Measurements from ENCODE around the gene RPL27A.

Gene RPL27A

DNA sequence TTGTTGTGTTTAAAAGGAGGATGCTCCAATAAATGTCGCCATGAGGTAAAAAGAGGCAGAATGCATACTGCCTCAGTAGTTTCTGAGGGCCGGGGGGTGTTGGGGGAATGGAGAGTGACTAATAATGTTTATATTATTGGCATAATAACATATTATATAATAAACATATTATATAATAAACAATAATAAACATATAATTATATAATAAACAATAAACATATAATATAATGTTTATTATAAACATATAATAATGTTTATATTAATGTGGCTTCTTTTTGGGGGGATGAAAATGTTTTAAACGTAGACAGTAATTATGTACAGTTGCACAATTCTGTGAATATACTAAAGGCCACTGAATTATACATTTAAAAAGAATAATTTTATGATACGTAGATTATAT, 35.7 kb upstream of the RPL27A start:
- Histone ChIP-seq H3K27me3 (ENCODE audit: low read depth, low read length) (no peaks in the 10 kb centered on the region), H3K27ac (ENCODE audit: low read length) (no peak overlapping the region), H3K79me2 (ENCODE audit: low read length) (no peaks in the 10 kb centered on the region), H3K9me3 (ENCODE audit: insufficient read depth, low read length) (no peaks in the 10 kb centered on the region), H3K4me1 (ENCODE audit: low read length) (peaks cover 8% of the 10 kb centered on the region), H3K4me2 (ENCODE audit: low read length) (no peak overlapping the region), H4K20me1 (ENCODE audit: insufficient read depth, low read length) (no peaks in the 10 kb centered on the region), H3K4me3 (ENCODE audit: low read length) (no peak overlapping the region), H3K36me3 (replicated peaks; ENCODE audit: low read depth, low read length) (peaks cover 2% of the 10 kb centered on the region), H3K9ac (ENCODE audit: low read length) (no peak overlapping the region), H2AFZ (ENCODE audit: low read depth, low read length) (no peak overlapping the region)
- TF ChIP-seq, protein P1, sequence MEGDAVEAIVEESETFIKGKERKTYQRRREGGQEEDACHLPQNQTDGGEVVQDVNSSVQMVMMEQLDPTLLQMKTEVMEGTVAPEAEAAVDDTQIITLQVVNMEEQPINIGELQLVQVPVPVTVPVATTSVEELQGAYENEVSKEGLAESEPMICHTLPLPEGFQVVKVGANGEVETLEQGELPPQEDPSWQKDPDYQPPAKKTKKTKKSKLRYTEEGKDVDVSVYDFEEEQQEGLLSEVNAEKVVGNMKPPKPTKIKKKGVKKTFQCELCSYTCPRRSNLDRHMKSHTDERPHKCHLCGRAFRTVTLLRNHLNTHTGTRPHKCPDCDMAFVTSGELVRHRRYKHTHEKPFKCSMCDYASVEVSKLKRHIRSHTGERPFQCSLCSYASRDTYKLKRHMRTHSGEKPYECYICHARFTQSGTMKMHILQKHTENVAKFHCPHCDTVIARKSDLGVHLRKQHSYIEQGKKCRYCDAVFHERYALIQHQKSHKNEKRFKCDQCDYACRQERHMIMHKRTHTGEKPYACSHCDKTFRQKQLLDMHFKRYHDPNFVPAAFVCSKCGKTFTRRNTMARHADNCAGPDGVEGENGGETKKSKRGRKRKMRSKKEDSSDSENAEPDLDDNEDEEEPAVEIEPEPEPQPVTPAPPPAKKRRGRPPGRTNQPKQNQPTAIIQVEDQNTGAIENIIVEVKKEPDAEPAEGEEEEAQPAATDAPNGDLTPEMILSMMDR (IDR thresholded peaks at IDR 0.05; ENCODE audit: low read depth, low read length): no peak
- no peak for TF ChIP-seq EZH2phosphoT487 (IDR thresholded peaks at IDR 0.05; ENCODE audit: low read depth)

DNA sequence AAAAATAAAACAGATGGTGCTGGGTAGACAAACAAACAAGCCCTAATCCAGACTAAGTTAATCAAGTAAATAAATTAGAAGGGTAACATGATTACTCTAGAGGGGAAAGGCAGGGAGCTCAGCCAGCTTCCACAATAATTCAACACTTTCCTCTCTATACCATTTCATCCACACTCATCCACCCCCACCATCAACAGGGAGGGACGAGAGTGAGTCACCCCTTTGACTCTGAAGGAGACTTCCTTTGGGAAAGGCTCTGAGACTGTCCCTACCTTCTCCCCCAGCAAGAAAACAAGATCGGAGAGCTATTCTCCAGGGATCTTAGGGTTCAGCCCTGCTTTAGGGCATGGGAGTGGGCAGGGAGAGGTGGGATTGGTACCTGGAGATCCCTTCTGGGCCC, 33.2 kb upstream of the RPL27A start:
- H3K4me2 ChIP-seq (ENCODE audit: low read length): no peak overlapping the region
- H3K36me3 ChIP-seq (replicated peaks; ENCODE audit: low read depth, low read length): peaks cover 2% of the 10 kb centered on the region
- TF ChIP-seq EZH2phosphoT487 (IDR thresholded peaks at IDR 0.05; ENCODE audit: low read depth): no peak
- TF ChIP-seq, protein P1 (IDR thresholded peaks at IDR 0.05; ENCODE audit: low read depth, low read length): no peak
- no peak overlapping the region for H2AFZ ChIP-seq (ENCODE audit: low read depth, low read length)
- H3K9me3 ChIP-seq (ENCODE audit: insufficient read depth, low read length): no peaks in the 10 kb centered on the region
- H3K4me1 ChIP-seq (ENCODE audit: low read length): peaks cover 8% of the 10 kb centered on the region
- no peak overlapping the region for H3K4me3 ChIP-seq (ENCODE audit: low read length)
- H3K27me3 ChIP-seq (ENCODE audit: low read depth, low read length): no peaks in the 10 kb centered on the region
- no peak overlapping the region for H3K27ac ChIP-seq (ENCODE audit: low read length)
- no peaks in the 10 kb centered on the region for H4K20me1 ChIP-seq (ENCODE audit: insufficient read depth, low read length)
- H3K79me2 ChIP-seq (ENCODE audit: low read length): no peaks in the 10 kb centered on the region
- no peak overlapping the region for H3K9ac ChIP-seq (ENCODE audit: low read length)

DNA sequence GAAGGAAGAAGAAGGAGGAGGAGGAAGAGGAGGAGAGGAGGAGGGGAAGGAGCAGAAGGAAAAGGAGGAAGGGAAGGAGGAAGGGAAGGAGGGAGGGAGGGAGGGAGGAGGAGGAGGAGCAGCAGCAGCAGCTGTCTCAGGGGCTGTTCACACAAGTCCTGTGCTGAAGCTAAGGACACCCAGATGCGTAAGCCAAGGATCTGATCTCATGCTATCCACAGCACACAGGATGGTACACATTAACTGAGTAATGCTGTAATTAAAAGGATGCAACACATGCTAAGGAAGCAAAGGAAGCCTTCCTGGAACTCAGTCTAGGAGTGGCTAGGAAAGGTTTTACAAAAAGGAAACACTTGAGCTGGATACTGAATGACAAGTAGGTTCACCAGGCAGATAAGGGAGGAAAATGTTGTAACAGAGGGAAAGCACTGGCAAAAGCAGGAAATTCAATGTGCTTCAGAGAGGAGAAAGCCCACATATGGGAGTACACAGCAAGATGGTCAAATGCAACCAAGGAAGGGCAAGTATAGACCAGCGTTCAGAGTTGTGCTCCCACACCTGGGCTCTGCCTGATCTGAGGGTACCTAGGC, 32.1 kb upstream of the RPL27A start:
- Histone ChIP-seq H3K4me3 (ENCODE audit: low read length) (no peak overlapping the region), H3K4me2 (ENCODE audit: low read length) (no peak overlapping the region), H3K4me1 (ENCODE audit: low read length) (peaks cover 8% of the 10 kb centered on the region), H3K79me2 (ENCODE audit: low read length) (no peaks in the 10 kb centered on the region), H3K27ac (ENCODE audit: low read length) (no peak overlapping the region), H4K20me1 (ENCODE audit: insufficient read depth, low read length) (no peaks in the 10 kb centered on the region), H3K27me3 (ENCODE audit: low read depth, low read length) (no peaks in the 10 kb centered on the region), H3K9me3 (ENCODE audit: insufficient read depth, low read length) (no peaks in the 10 kb centered on the region), H3K9ac (ENCODE audit: low read length) (no peak overlapping the region), H2AFZ (ENCODE audit: low read depth, low read length) (no peak overlapping the region), H3K36me3 (replicated peaks; ENCODE audit: low read depth, low read length) (peaks cover 2% of the 10 kb centered on the region)
- TF ChIP-seq, protein P1 (IDR thresholded peaks at IDR 0.05; ENCODE audit: low read depth, low read length): no peak
- TF ChIP-seq EZH2phosphoT487 (IDR thresholded peaks at IDR 0.05; ENCODE audit: low read depth): no peak

DNA sequence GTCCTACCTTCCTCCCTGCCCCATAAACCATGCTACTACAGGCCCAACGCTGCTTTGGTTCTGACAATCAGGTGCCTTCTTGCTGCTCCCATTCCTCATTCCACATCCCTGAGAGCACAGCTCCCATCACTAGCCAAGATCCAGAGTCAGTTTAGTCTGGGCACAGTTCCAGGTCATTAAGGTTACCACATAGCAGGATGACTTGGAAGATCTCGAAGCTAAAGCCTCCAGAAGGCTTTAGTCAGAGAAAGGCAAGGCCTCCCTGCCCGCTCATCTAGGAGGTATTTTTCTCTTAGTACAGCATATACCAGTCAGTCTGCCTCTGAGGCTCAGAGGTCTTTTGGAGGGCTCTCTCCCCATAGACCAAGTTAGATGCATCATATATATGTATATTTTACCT, 30.5 kb upstream of the RPL27A start:
- no peaks in the 10 kb centered on the region for H3K79me2 ChIP-seq (ENCODE audit: low read length)
- H4K20me1 ChIP-seq (ENCODE audit: insufficient read depth, low read length): no peaks in the 10 kb centered on the region
- no peaks in the 10 kb centered on the region for H3K9me3 ChIP-seq (ENCODE audit: insufficient read depth, low read length)
- no peak overlapping the region for H3K9ac ChIP-seq (ENCODE audit: low read length)
- no peaks in the 10 kb centered on the region for H3K27me3 ChIP-seq (ENCODE audit: low read depth, low read length)
- H3K4me1 ChIP-seq (ENCODE audit: low read length): peaks cover 7% of the 10 kb centered on the region
- no peak overlapping the region for H3K4me3 ChIP-seq (ENCODE audit: low read length)
- no peak overlapping the region for H2AFZ ChIP-seq (ENCODE audit: low read depth, low read length)
- H3K36me3 ChIP-seq (replicated peaks; ENCODE audit: low read depth, low read length): no peaks in the 10 kb centered on the region
- no peak overlapping the region for H3K27ac ChIP-seq (ENCODE audit: low read length)
- TF ChIP-seq, protein P1 (IDR thresholded peaks at IDR 0.05; ENCODE audit: low read depth, low read length): no peak
- TF ChIP-seq EZH2phosphoT487 (IDR thresholded peaks at IDR 0.05; ENCODE audit: low read depth): no peak
- H3K4me2 ChIP-seq (ENCODE audit: low read length): no peak overlapping the region

All from OCI-LY3 (cell line).